LHCN-M2 (cell line): ENCODE data around the gene RMDN3. TPM values are rescaled to one million over a fixed set of nuclear protein-coding genes. Genes with fewer than 3 reads are reported as not detected.

ENCODE experiments used
- DNase-seq: peaks from one replicate; pipeline ENCODE4 v3.0.0-alpha.2; 2012; ENCODE audit warnings: low read depth
- total RNA-seq: library from RNA; depleted of rRNA; stranded (reverse); fragments of >200 nt; gene quantifications from 2 replicates; pipeline ENCODE4 v1.2.3, GENCODE V29; 2014

The RMDN3 gene
- total RNA-seq, 1 experiment from 2014 or later = 16.1 TPM

- DNase-seq = no peak
These were observed 5.9 kb downstream of the RMDN3 start for GRCh38 chr15:40749151-40749630.

- no peak for DNase-seq
These were observed 7.1 kb downstream of the RMDN3 start for GRCh38 chr15:40747685-40748631.

- no peak for DNase-seq
These were observed 8.1 kb downstream of the RMDN3 start for GRCh38 chr15:40746916-40747418.

- DNase-seq = peak; percentile 55
These were observed 10.3 kb downstream of the RMDN3 start for GRCh38 chr15:40744815-40745152.

GRCh38 chr15:40743921-40744814, 10.9 kb downstream of the RMDN3 start:
- DNase-seq = peak; percentile 88

DNA sequence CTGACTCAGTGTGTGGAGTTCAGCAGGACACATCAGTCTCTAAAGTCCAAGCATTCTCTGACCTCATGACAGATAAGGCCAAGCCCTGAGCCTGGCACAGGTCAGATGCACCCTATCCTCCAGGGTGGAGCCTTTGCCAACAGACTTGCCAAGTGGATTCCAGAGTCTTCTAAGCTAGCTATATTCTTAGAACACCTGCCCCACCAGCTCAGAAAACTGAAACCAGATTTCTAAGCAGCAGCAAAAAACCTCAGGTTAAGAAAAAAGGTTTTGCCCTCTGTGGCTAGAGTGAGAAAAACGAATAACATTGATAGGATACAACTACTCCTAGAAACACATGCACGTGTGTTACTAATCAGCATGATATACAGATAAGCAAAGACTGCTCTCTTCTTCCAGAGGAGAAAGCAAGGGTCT, 11.6 kb downstream of the RMDN3 start:
- no peak for DNase-seq

GRCh38 chr15:40739854-40740253, 15.2 kb downstream of the RMDN3 start:
- DNase-seq = no peak

GRCh38 chr15:40739047-40739446, 16.0 kb downstream of the RMDN3 start:
- peak; percentile 19 for DNase-seq

- DNase-seq = no peak
These were observed 18.0 kb downstream of the RMDN3 start for GRCh38 chr15:40737048-40737447.

- no peak for DNase-seq
These were observed 18.5 kb downstream of the RMDN3 start for GRCh38 chr15:40736575-40736974.

- no peak for DNase-seq
These were observed 24.0 kb downstream of the RMDN3 start for GRCh38 chr15:40731034-40731433.

GRCh38 chr15:40723919-40724318, 31.1 kb downstream of the RMDN3 start:
- DNase-seq = no peak

DNA sequence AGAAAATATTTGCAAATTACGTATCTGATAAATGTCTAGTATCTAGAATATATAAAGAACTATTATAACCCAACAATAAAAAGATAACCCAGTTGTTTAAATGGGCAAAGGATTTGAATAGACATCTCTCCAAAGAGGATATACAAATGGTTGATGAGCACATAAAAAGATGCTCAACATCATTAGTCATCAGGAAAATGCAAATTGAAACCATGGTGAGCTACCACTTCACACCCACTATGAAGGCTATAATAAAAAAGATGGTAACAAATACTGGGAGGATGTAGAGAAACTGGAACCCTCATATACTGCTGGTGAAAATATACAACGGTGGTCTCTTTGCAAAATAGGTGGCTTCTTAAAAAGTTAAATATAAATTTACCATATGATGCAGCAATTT, 32.1 kb downstream of the RMDN3 start:
- DNase-seq = no peak

DNA sequence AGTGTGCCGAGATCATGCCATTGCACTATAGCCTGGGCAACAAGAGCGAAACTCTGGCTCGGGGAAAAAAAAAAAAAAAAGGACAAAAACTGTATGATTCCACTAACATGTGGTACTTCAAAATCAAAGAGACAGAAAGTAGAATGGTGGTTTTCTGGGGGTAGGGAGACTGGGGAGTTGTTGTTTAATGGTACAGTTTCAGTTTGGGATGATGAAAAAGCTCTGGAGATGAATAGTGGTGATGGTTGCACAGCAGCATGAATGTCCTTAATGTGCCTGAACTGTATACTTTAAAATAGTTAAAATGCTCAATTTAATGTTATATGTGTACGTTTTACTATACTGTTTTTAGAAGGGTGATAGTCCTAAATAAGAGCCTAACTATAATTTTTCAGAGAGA, 32.7 kb downstream of the RMDN3 start:
- DNase-seq = no peak

GRCh38 chr15:40721701-40722100, 33.4 kb downstream of the RMDN3 start:
- no peak for DNase-seq

GRCh38 chr15:40716165-40716564, 38.9 kb downstream of the RMDN3 start:
- no peak for DNase-seq

GRCh38 chr15:40714144-40714543, 40.9 kb downstream of the RMDN3 start:
- no peak for DNase-seq

DNA sequence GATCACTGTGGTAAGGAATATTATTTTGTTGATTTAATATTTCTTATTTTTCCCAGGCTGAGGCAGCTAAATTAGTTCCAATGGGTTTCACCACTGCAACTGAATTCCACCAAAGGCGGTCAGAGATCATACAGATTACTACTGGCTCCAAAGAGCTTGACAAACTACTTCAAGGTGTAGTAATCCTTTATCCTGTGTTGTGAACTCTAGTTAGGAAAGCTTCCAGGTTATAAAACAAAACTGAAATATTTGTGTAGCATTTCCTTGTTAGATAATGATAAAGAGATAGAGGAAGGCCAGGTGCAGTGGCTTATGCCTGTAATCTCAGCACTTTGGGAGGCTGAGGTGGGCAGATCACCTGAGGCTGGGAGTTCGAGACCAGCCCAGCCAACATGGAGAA, 48.9 kb downstream of the RMDN3 start:
- DNase-seq = no peak

- DNase-seq = peak; percentile 9
These were observed 53.0 kb downstream of the RMDN3 start for GRCh38 chr15:40702077-40702476.

DNA sequence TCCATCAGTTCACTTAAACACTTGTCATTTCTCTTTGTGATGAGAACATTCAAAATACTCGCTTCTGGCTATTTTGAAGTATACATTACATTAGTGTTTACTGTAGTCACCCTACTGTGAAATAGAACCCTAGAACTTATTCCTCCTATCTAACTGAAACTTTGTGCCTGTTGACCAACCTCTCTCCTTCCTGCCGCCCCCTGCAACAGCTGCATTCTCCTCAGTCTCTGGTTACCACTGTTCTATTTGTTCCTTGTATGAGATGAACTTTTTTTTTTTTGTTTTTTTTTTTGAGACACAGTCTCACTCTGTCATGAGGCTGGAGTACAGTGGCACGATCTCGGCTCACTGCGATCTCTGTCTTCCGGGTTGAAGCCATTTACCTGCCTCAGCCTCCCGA, 57.1 kb downstream of the RMDN3 start:
- DNase-seq = peak; percentile 47

DNA sequence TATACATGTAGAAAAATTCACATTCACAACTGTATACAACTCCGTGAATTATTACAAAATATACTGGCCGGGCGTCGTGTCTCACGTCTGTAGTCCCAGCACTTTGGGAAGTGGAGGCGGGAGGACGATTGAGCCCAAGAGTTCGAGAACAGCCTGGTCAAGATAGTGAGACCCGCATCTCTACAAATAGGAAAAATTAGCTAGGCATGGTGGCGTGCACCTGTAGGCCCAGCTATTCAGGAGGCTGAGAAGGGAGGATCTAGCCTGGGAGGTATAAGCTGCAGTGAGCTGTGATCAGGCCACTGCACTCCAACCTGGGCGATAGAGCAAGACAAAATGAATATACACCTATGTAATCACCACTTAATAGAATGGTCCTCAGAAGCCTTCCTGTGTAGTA, 58.8 kb downstream of the RMDN3 start:
- no peak for DNase-seq

DNA sequence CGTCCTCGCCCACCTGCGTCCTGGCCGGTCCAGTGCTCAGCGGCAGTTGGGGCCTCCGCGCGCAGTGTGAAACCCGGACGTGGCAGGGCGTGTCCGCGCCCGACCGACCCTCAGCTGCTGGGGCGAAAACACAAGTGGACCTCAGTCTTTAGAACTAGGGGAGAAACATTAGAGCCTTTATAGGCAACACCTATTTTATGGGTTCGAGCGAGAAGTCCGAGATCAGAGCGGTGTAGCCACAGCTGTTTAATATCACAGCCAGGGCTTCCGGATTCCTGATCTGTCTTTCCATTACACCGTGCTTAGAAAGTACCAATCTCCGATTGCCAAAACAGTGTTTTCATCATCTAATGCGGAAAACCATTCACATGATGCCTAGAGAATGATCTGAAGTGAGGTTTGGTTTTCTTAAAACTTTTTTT, 59.6 kb downstream of the RMDN3 start:
- peak; percentile 22 for DNase-seq
